ENCODE measurements around the gene ASB9. TPM values are rescaled to one million over a fixed set of nuclear protein-coding genes. Genes with fewer than 3 reads are reported as not detected.

The ASB9 gene
- total RNA-seq, 1 experiment from 2014 or later = 0.68 TPM

DNA sequence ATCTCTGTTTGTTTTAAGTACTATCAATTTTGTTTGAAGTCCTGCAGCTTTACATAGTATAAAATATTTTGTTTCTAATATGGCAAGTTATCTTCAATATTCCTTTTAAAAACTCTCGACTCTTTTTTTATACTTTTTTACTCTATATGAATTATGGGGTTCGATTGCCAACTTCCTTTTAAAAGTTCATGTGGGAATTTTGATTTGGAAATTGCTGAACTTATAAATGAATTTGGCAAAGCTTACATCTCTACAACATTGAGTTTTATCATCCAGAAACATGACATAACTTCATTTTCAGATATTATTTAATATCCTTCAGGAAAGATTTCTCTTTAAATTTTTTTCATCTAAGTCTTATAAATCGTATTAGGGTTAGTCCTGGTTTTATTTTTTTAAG, 60.8 kb downstream of the ASB9 start:
- TF ChIP-seq, protein P1, sequence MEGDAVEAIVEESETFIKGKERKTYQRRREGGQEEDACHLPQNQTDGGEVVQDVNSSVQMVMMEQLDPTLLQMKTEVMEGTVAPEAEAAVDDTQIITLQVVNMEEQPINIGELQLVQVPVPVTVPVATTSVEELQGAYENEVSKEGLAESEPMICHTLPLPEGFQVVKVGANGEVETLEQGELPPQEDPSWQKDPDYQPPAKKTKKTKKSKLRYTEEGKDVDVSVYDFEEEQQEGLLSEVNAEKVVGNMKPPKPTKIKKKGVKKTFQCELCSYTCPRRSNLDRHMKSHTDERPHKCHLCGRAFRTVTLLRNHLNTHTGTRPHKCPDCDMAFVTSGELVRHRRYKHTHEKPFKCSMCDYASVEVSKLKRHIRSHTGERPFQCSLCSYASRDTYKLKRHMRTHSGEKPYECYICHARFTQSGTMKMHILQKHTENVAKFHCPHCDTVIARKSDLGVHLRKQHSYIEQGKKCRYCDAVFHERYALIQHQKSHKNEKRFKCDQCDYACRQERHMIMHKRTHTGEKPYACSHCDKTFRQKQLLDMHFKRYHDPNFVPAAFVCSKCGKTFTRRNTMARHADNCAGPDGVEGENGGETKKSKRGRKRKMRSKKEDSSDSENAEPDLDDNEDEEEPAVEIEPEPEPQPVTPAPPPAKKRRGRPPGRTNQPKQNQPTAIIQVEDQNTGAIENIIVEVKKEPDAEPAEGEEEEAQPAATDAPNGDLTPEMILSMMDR (IDR thresholded peaks at IDR 0.05; ENCODE audit: unreplicated experiment) = no peak
- DNase-seq (ENCODE audit: unreplicated experiment) = no peak
- Mint-ChIP-seq H3K27me3 (ENCODE audit: insufficient read depth, unreplicated experiment) (peaks cover 72% of the 10 kb centered on the region), H3K27ac (ENCODE audit: low read depth, unreplicated experiment) (no peak overlapping the region), H3K4me1 (ENCODE audit: insufficient read depth, unreplicated experiment) (no peaks in the 10 kb centered on the region), H3K9me3 (ENCODE audit: unreplicated experiment) (no peaks in the 10 kb centered on the region), H3K36me3 (ENCODE audit: insufficient read depth, unreplicated experiment) (no peaks in the 10 kb centered on the region), H3K4me3 (ENCODE audit: unreplicated experiment) (no peak overlapping the region)
- CTCF ChIA-PET = no interaction called here
- no TSS peak for BruUV-seq (replicated peaks)
- POLR2A ChIA-PET = interaction anchor here (0.7 kb wide), 1 partner anchor 87 kb away, joined by 3 read pairs; no protein-coding TSS in a partner anchor
- intact Hi-C loops (cut with micrococcal nuclease) = no loop called here

DNA sequence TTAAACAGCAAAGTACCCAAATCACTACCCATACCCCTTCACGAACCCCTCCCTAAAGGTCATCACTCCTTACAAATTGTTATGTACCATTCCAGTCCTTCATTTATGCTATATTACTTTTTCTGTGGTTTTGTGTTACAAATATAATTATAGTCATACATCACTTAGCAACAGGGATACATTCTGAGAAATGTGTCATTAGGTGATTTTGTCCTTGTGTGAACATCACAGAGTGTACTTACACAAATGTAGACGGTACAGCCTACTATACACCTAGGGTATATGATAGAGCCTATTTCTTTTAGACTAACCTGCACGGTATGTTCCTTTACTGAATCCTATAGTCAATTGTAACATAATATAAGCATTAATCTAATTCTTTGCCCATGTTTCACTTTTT, 61.9 kb downstream of the ASB9 start:
- ChIA-PET CTCF (no interaction called here), POLR2A (no interaction called here)
- Mint-ChIP-seq H3K4me3 (ENCODE audit: unreplicated experiment) (no peak overlapping the region), H3K27me3 (ENCODE audit: insufficient read depth, unreplicated experiment) (peaks cover 62% of the 10 kb centered on the region), H3K36me3 (ENCODE audit: insufficient read depth, unreplicated experiment) (no peaks in the 10 kb centered on the region), H3K4me1 (ENCODE audit: insufficient read depth, unreplicated experiment) (no peaks in the 10 kb centered on the region), H3K27ac (ENCODE audit: low read depth, unreplicated experiment) (no peak overlapping the region), H3K9me3 (ENCODE audit: unreplicated experiment) (no peaks in the 10 kb centered on the region)
- BruUV-seq (replicated peaks) = no TSS peak
- TF ChIP-seq, protein P1 (IDR thresholded peaks at IDR 0.05; ENCODE audit: unreplicated experiment) = no peak
- DNase-seq (ENCODE audit: unreplicated experiment) = no peak
- intact Hi-C loops (cut with micrococcal nuclease) = no loop called here

DNA sequence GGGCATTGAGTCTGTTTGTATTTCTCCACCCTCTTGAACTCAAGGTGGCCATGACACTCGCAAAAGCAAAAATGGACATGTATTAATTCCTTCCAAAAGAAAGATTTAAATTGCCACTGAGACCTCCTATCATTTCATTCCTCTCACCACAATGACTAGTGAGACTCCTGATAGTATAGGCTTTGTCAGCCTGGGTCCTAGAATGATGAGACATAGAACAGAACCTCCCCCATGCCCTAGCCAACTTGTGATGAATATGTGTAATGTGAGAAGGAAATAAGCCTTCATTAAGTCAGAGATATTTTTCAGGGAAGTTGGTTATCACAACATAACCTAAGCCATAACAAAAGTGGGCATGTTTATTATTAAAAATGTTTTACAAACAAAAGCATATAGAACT, 62.5 kb downstream of the ASB9 start:
- ChIA-PET CTCF (no interaction called here), POLR2A (no interaction called here)
- no peak for DNase-seq (ENCODE audit: unreplicated experiment)
- intact Hi-C loops (cut with micrococcal nuclease) = no loop called here
- H3K27me3 Mint-ChIP-seq (ENCODE audit: insufficient read depth, unreplicated experiment) = peaks cover 56% of the 10 kb centered on the region
- H3K4me3 Mint-ChIP-seq (ENCODE audit: unreplicated experiment) = no peak overlapping the region
- H3K4me1 Mint-ChIP-seq (ENCODE audit: insufficient read depth, unreplicated experiment) = no peaks in the 10 kb centered on the region
- no peaks in the 10 kb centered on the region for H3K36me3 Mint-ChIP-seq (ENCODE audit: insufficient read depth, unreplicated experiment)
- BruUV-seq (replicated peaks) = no TSS peak
- TF ChIP-seq, protein P1 (IDR thresholded peaks at IDR 0.05; ENCODE audit: unreplicated experiment) = no peak
- no peaks in the 10 kb centered on the region for H3K9me3 Mint-ChIP-seq (ENCODE audit: unreplicated experiment)
- no peak overlapping the region for H3K27ac Mint-ChIP-seq (ENCODE audit: low read depth, unreplicated experiment)

DNA sequence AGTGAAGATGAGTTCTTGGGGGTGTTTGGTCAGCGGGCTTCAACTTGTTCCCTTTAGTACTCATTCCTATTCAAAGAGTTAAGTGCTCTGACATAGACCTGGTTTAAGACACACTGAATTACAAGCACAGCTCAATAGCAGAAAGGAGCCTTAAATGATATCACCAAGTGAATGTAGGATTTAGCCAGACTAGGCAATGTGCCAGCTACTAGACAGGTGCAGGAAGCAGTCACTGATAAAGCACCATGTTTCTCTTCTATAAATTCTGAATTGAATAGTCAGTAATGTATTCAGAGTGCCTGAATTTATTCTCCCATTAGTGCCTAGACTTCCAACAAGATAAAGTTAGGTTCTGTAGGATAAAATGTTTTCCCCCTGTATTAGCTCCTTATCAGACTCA, 63.6 kb downstream of the ASB9 start:
- BruUV-seq (replicated peaks) = no TSS peak
- Mint-ChIP-seq H3K4me3 (ENCODE audit: unreplicated experiment) (no peak overlapping the region), H3K9me3 (ENCODE audit: unreplicated experiment) (no peaks in the 10 kb centered on the region), H3K4me1 (ENCODE audit: insufficient read depth, unreplicated experiment) (no peaks in the 10 kb centered on the region), H3K27ac (ENCODE audit: low read depth, unreplicated experiment) (no peak overlapping the region), H3K36me3 (ENCODE audit: insufficient read depth, unreplicated experiment) (no peaks in the 10 kb centered on the region), H3K27me3 (ENCODE audit: insufficient read depth, unreplicated experiment) (peaks cover 61% of the 10 kb centered on the region)
- ChIA-PET POLR2A (no interaction called here), CTCF (interaction anchor here (0.8 to 1.0 kb wide), 2 partner anchors 9 to 21 kb away, joined by 3 to 4 read pairs; no protein-coding TSS in a partner anchor)
- TF ChIP-seq, protein P1 (IDR thresholded peaks at IDR 0.05; ENCODE audit: unreplicated experiment) = no peak
- intact Hi-C loops (cut with micrococcal nuclease) = no loop called here
- no peak for DNase-seq (ENCODE audit: unreplicated experiment)

Data from MCF 10A (cell line).